Glomerular visceral epithelial cell (primary cell): ENCODE results near the gene NPAS3.

ENCODE experiments used
- DNase-seq: peaks from one replicate; pipeline ENCODE4 v3.0.0-alpha.2; 2016; ENCODE audit errors: extremely low spot score

Gene NPAS3

GRCh38 chr14:33165926-33166289 is 227.2 kb downstream of the NPAS3 start:
- no peak for DNase-seq

GRCh38 chr14:33175951-33176350 is 237.3 kb downstream of the NPAS3 start:
- DNase-seq: no peak

DNA sequence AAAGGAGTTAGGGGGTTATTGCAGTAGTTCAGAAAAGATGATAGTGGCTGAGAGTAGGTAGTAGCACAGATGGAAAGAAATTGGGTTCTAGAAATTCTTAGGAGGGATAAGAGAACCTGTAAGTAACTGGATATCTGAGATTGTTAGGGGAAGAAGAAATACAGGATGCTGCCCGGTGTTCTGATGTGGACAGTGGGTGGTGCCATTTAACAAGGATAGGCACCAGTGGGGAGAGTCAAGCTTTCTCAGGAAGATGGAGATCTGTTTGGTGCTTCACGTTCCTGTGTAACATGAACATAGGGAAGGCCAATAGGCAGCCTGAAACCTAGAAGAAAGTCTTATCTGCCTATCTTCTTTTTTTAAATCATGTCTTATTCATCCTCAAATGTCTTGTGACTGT is 245.9 kb downstream of the NPAS3 start:
- no peak for DNase-seq

DNA sequence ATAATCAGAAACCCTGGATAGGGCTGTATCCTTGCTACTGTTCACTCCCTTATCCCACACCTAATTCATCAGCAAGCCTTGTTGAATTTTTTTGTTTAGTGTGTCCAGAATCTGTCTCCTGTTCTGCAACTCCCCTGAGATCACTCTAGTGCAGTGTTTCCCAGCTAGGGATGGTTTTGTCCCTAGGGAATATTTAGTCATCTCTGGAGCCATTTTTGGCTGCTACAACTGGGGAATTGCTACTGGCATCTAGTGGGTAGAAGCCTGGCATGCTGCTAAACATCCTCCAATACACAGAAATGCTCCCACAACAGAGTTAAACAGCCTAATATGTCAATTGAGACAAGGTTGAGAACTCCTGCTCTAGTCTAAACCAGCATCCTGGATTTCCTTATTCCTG is 248.0 kb downstream of the NPAS3 start:
- DNase-seq: no peak

DNA sequence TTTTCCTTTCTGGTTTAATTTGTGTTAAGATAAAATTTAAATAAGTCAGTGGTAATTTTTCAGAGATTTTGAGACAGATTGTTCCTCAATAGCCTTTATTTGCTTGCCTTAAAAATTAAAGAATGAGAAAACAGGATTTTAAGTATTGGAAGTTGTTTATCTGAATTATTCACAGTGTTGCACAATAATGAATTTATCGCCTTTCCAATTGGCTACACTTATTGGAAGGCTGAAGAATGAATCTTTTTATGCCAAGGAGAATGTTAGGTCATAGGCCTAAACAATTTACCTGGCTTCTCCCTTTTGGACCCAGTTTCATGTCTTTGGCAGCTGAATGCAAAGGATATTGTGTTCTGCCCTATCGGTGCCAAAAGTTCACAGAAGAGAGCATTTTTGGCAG is 250.2 kb downstream of the NPAS3 start:
- no peak for DNase-seq

DNA sequence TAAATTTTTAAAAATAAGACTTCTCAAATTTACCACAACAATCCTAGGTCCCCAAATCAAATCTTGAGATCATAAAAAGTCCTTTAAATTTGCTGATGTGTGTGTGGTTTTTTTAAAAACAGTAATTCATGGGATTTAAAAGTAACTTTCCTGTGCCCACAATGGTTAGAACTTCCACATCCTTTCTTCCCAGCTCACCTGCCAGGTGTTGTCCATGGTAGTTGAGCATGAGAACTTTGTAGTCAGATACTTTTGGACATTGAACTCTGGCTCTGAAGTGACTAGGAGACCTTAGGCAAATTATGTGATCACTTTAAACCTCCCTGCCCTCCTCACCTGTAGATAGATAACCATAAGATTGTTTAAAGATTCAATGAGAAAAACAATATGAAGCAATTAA is 253.2 kb downstream of the NPAS3 start:
- no peak for DNase-seq

DNA sequence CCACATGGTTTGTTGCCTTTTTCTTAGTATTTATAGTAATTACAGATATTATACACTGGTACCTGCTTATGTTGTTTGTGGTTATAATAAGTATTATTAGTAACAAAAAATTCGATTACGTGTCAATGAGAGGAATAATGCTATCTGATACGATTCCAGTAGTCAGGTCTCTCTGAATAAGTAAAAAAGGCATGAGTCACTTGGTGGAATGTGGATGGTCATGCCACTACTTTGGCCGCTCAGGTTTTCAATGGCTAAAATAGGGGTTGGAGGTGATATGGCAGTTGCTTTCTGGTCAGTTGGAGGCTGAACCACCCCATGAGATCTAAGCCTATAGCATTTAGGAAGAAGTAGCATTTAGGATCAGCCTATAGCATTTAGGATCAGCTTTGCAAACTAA is 255.9 kb downstream of the NPAS3 start:
- DNase-seq: no peak

GRCh38 chr14:33198684-33199083 is 260.0 kb downstream of the NPAS3 start:
- DNase-seq: no peak

DNA sequence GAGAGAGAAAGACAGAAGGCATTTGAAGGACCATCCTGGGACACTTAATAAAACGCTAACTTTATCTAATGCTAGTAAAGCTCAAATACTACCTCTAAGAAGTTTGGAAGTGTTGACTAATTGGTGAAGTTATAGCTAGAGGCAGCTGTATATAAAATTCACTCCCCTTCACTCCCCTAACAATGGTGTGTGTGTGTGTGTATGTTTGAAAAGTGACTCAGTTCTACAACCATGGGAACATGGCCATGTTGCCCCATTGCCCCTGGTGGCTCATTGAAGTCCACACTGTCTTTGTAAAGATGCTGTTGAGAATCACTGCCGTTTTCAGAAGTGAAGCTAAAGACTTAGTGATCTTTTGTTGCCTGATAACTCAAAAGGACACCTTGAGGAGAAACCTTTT is 262.4 kb downstream of the NPAS3 start:
- no peak for DNase-seq

GRCh38 chr14:33206981-33207380 is 268.3 kb downstream of the NPAS3 start:
- no peak for DNase-seq

- DNase-seq: no peak
These were observed 268.9 kb downstream of the NPAS3 start for GRCh38 chr14:33207467-33208017.

GRCh38 chr14:33210311-33210710 is 271.6 kb downstream of the NPAS3 start:
- DNase-seq: peak; percentile 3

GRCh38 chr14:33218026-33218425 is 279.3 kb downstream of the NPAS3 start:
- no peak for DNase-seq

DNA sequence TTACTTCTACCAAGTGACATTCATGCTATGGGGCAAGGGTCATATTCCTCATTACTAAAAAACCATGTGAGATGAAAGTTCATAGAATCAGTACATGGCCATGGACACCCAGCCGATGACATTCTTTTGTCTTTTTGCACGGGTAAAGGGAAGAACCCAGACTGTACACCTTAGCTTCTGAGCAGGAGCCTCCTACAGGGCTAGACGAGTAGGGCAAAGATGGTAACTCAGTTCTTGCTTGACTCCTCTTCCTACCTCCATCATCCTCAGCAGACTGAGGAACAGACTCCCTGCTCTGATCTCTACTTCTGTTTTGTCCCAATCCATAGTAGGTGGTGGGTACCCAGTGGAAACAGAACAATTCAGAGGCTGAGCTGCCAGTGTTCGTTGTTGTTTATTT is 281.3 kb downstream of the NPAS3 start:
- no peak for DNase-seq

GRCh38 chr14:33229269-33229929 is 290.7 kb downstream of the NPAS3 start:
- no peak for DNase-seq

- no peak for DNase-seq
These were observed 291.3 kb downstream of the NPAS3 start for GRCh38 chr14:33230021-33230420.

DNA sequence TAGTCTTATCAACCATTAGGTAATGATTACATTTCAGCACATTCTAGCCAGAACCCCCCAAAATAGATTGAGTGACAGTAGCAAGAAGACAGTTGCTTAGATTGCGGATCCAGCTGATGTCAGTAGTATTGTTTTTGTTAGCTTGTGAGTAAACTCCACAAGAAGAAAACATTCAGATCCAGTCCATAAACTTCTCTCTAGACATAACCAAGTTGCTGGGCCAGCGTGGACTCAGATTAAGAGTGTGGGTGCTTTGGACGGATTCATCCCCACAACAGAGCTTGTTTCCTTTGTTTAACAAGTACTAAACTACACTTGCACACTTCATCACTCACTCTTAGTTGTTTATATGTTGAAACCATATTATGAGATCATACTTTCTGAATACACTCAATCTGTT is 293.4 kb downstream of the NPAS3 start:
- DNase-seq: no peak

DNA sequence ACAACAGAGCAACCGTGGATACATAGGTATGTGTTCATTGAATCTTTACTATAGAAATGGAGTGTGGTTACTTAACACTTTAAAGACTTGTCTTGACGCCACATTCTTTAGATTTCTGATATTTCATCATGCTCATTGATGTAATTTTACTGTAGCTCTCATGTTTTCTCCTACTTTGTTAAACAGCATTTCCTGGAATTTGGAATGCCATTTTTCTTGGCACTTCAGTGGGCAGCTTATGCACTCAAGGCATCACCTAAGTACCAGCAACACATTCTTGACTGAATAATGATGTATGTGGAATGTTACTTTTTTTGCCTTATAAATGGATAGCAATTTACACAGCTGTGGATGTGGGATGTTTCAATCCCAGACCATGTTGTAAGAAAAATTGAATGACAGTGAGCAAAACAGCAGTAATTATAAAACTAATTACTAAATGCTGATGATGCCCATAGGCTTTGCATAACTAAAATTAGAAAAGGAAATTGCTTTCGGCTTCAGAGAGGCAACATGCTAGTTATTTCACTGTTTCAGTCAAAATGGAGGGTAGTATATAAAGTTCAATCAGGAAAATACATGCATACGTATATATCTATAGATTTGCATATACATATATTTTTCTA is 298.5 kb downstream of the NPAS3 start:
- DNase-seq: no peak

DNA sequence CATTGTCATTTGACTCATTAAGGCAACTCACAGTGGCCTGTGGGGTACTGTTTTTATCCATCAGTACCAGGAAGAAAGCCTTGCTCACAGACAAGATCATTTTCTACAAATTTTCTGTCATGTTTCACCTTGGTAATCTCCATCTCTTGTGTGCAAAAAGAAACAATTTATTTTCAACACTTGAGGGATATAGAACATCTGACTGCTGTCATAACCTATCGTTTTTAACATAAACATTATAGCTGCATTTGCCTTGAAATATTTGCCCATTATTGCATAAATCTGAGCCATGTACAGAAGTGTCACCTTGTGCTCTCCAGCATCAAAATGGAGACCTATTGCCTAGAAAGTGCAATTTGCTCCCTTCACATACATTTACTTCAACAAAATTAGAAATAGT is 300.8 kb downstream of the NPAS3 start:
- DNase-seq: no peak

DNA sequence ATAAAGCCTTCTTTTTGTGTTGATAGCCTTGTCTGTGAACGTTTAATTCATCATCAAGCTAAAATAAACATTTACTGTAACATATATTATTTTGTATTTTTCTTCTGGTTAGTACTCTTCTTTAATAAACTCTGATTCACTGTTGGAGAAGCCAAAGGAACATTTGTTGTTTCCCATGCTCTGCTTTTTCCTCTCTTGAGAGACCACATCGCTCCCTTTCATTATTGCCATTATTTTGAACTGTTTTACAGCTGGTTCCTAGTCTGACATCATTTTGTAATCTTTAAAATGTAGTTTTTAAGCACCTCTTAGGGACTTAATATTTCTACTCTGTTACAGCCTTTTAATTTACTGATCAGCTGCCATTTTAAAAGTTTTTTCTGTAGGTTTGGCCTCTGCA is 301.8 kb downstream of the NPAS3 start:
- DNase-seq: no peak

GRCh38 chr14:33241331-33241730 is 302.7 kb downstream of the NPAS3 start:
- DNase-seq: no peak

GRCh38 chr14:33249233-33249820 is 310.6 kb downstream of the NPAS3 start:
- DNase-seq: no peak

DNA sequence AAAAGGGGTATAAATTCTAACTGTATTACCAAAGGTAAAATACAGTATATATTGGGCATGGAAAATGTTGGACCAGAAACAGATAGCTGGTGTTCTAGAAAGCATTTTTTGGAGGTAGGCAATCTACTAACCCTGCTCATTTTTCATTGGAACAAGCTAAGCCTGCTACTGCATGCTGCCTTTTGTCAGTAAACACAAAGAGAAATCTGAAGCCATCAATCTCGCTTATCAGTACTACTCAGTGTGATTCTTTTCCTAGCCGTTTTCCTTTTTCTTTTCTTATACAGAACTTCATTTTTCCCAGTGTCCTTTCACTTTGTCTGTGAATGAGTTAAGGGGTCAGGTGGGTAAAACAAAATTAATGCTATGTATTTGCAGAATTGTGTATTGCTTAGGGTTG is 312.3 kb downstream of the NPAS3 start:
- no peak for DNase-seq
